ENCODE data around the gene NHLH1.

GRCh38 chr1:160374306-160375110 is 7.6 kb downstream of the NHLH1 start:
- no peak for TF ChIP-seq CTCF (IDR thresholded peaks at IDR 0.05; ENCODE audit: low read length)
- no peak for TF ChIP-seq EZH2 (IDR thresholded peaks at IDR 0.05; ENCODE audit: borderline replicate concordance, low read length)

All from OCI-LY1 (cell line).